Hepatocyte (in vitro differentiated cells): Measurements from ENCODE around the gene AMMECR1. TPM values are rescaled to one million over a fixed set of nuclear protein-coding genes. Genes with fewer than 3 reads are reported as not detected.

Experiments used
- DNase-seq: peaks from one replicate; pipeline ENCODE4 v3.0.0-alpha.2; 2016; ENCODE audit warnings: low spot score
- H2AFZ ChIP-seq: fragments of 200-600 bp; sonication (generic); 2 replicates; pipeline ENCODE4 v1.6.0; 2016; ENCODE audit warnings: antibody characterized with exemption, mild to moderate bottlenecking
- H3K27ac ChIP-seq: fragments of 200-600 bp; sonication (generic); 2 replicates; pipeline ENCODE4 v1.5.1; 2016; ENCODE audit warnings: mild to moderate bottlenecking
- H3K27me3 ChIP-seq: fragments of 200-600 bp; sonication (generic); 2 replicates; pipeline ENCODE4 v1.6.1; 2016
- H3K36me3 ChIP-seq: fragments of 200-600 bp; sonication (generic); replicated peaks from 2 replicates; pipeline ENCODE4 v1.5.1; 2016; ENCODE audit warnings: low read depth; ENCODE audit not compliant: insufficient read depth
- H3K4me1 ChIP-seq: fragments of 200-600 bp; sonication (generic); 2 replicates; pipeline ENCODE4 v1.5.1; 2016; ENCODE audit warnings: mild to moderate bottlenecking, moderate library complexity; ENCODE audit not compliant: insufficient read depth
- H3K4me2 ChIP-seq: fragments of 200-600 bp; sonication (generic); 2 replicates; pipeline ENCODE4 v1.6.0; 2016
- H3K4me3 ChIP-seq: fragments of 200-600 bp; sonication (generic); 2 replicates; pipeline ENCODE4 v1.5.1; 2016; ENCODE audit warnings: mild to moderate bottlenecking
- H3K79me2 ChIP-seq: fragments of 200-600 bp; sonication (generic); 2 replicates; pipeline ENCODE4 v1.6.0; 2017; ENCODE audit warnings: mild to moderate bottlenecking
- H3K9me2 ChIP-seq: fragments of 200-600 bp; sonication (generic); replicated peaks from 2 replicates; pipeline ENCODE4 v1.6.0; 2017; ENCODE audit warnings: mild to moderate bottlenecking; ENCODE audit not compliant: insufficient read depth
- H3K9me3 ChIP-seq: fragments of 200-600 bp; sonication (generic); 2 replicates; pipeline ENCODE4 v1.5.1; 2016; ENCODE audit warnings: low read depth, mild to moderate bottlenecking
- H4K20me1 ChIP-seq: fragments of 200-600 bp; sonication (generic); 2 replicates; pipeline ENCODE4 v1.6.0; 2016; ENCODE audit warnings: mild to moderate bottlenecking; ENCODE audit not compliant: insufficient read depth, poor library complexity, severe bottlenecking
- EZH2 ChIP-seq: fragments of 200-600 bp; sonication (generic); IDR thresholded peaks from 2 replicates; pipeline ENCODE4 v1.6.1; 2016; ENCODE audit warnings: antibody characterized with exemption, mild to moderate bottlenecking, borderline replicate concordance
- EZH2phosphoT487 ChIP-seq: fragments of 200-600 bp; sonication (generic); IDR thresholded peaks from one replicate; pipeline ENCODE4 v1.6.1; 2018; ENCODE audit warnings: antibody characterized with exemption, mild to moderate bottlenecking, low read depth, moderate library complexity; ENCODE audit not compliant: unreplicated experiment, severe bottlenecking
- WGBS: methylation state at CpG from one replicate; pipeline ENCODE4 v1.1.6; 2016; ENCODE audit warnings: low lambda C conversion rate; ENCODE audit errors: missing lambda C conversion rate; 5-methylcytosine and 5-hydroxymethylcytosine counted together
- polyA plus RNA-seq: library from polyadenylated mRNA; unstranded; fragments of >200 nt; fragmentation: Nextera tagmentation; extraction: Ambion mirVana; gene quantifications from 2 replicates; pipeline ENCODE4 v1.2.1, GENCODE V29; 2016
- total RNA-seq: library from RNA; depleted of rRNA; stranded (reverse); fragments of >200 nt; gene quantifications from 2 replicates; pipeline ENCODE4 v1.2.3, GENCODE V29; 2014
- TF ChIP-seq, protein P1 (sequence below): fragments of 200-600 bp; sonication (generic); IDR thresholded peaks from 2 replicates; pipeline ENCODE4 v1.5.1; 2016; ENCODE audit warnings: antibody characterized with exemption, mild to moderate bottlenecking; ENCODE audit not compliant: poor library complexity

The AMMECR1 gene
- total and polyA plus RNA-seq, 2 experiments from 2014 or later, result 24.6 to 33.3 TPM

DNA sequence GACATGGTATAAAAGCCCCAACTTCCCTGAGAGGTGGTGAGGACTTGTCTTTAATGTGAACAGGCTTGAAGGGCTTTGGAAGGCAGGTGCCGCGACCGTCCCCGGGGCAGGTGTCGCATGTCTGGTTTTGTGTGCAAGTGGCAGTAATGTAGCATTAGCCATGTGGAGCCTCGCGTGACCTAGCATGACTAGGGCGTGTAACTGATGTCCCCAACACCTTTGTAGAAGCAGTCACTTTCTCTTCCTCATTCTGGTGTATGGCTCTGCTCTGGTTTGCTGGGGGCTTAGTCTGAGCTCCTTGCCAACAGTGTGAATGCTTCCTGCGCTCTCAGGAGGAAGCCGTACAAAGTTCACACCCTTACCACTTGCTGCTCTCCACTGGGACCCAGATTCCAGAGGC lies 145.7 kb downstream of the AMMECR1 start:
- Histone ChIP-seq H4K20me1 (no peaks in the 10 kb centered on the region), H2AFZ (no peak overlapping the region), H3K4me2 (no peak overlapping the region), H3K27me3 (no peaks in the 10 kb centered on the region), H3K9me3 (no peaks in the 10 kb centered on the region), H3K9me2 (no peaks in the 10 kb centered on the region), H3K27ac (no peak overlapping the region), H3K79me2 (no peaks in the 10 kb centered on the region), H3K36me3 (no peaks in the 10 kb centered on the region), H3K4me3 (no peak overlapping the region), H3K4me1 (no peaks in the 10 kb centered on the region)
- WGBS, result 92% methylated on average over 10 of the region's 10 CpGs
- no peak for DNase-seq
- TF ChIP-seq EZH2phosphoT487 (no peak), EZH2 (no peak)
- TF ChIP-seq, protein P1, sequence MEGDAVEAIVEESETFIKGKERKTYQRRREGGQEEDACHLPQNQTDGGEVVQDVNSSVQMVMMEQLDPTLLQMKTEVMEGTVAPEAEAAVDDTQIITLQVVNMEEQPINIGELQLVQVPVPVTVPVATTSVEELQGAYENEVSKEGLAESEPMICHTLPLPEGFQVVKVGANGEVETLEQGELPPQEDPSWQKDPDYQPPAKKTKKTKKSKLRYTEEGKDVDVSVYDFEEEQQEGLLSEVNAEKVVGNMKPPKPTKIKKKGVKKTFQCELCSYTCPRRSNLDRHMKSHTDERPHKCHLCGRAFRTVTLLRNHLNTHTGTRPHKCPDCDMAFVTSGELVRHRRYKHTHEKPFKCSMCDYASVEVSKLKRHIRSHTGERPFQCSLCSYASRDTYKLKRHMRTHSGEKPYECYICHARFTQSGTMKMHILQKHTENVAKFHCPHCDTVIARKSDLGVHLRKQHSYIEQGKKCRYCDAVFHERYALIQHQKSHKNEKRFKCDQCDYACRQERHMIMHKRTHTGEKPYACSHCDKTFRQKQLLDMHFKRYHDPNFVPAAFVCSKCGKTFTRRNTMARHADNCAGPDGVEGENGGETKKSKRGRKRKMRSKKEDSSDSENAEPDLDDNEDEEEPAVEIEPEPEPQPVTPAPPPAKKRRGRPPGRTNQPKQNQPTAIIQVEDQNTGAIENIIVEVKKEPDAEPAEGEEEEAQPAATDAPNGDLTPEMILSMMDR, result no peak

GRCh38 chrX:110171442-110171841 lies 146.4 kb downstream of the AMMECR1 start:
- TF ChIP-seq EZH2phosphoT487 (no peak), EZH2 (no peak)
- TF ChIP-seq, protein P1, result no peak
- DNase-seq, result no peak
- Histone ChIP-seq H3K4me1 (no peaks in the 10 kb centered on the region), H3K9me3 (no peaks in the 10 kb centered on the region), H3K4me2 (no peak overlapping the region), H3K4me3 (no peak overlapping the region), H4K20me1 (no peaks in the 10 kb centered on the region), H3K27me3 (no peaks in the 10 kb centered on the region), H3K27ac (no peak overlapping the region), H3K79me2 (no peaks in the 10 kb centered on the region), H3K9me2 (no peaks in the 10 kb centered on the region), H3K36me3 (no peaks in the 10 kb centered on the region), H2AFZ (no peak overlapping the region)
- WGBS, result 78% methylated on average over 5 of the region's 5 CpGs

- WGBS, result 65% methylated on average over 3 of the region's 3 CpGs
- Histone ChIP-seq H3K4me1 (no peaks in the 10 kb centered on the region), H3K4me3 (no peak overlapping the region), H3K79me2 (no peaks in the 10 kb centered on the region), H3K27ac (no peak overlapping the region), H3K36me3 (no peaks in the 10 kb centered on the region), H3K27me3 (no peaks in the 10 kb centered on the region), H3K9me2 (no peaks in the 10 kb centered on the region), H4K20me1 (no peaks in the 10 kb centered on the region), H3K4me2 (no peak overlapping the region), H3K9me3 (no peaks in the 10 kb centered on the region), H2AFZ (no peak overlapping the region)
- no peak for DNase-seq
- TF ChIP-seq EZH2, result no peak
- TF ChIP-seq, protein P1, result no peak
- no peak for TF ChIP-seq EZH2phosphoT487
Measured at GRCh38 chrX:110170029-110170428, 147.9 kb downstream of the AMMECR1 start.

- H3K4me2 ChIP-seq, result no peak overlapping the region
- H4K20me1 ChIP-seq, result no peaks in the 10 kb centered on the region
- no peaks in the 10 kb centered on the region for H3K9me2 ChIP-seq
- no peak overlapping the region for H2AFZ ChIP-seq
- WGBS, result 87% methylated on average over 4 of the region's 4 CpGs
- no peak for DNase-seq
- H3K27me3 ChIP-seq, result no peaks in the 10 kb centered on the region
- H3K27ac ChIP-seq, result no peak overlapping the region
- H3K4me1 ChIP-seq, result no peaks in the 10 kb centered on the region
- no peak overlapping the region for H3K4me3 ChIP-seq
- H3K36me3 ChIP-seq, result no peaks in the 10 kb centered on the region
- H3K9me3 ChIP-seq, result no peaks in the 10 kb centered on the region
- no peaks in the 10 kb centered on the region for H3K79me2 ChIP-seq
- TF ChIP-seq EZH2, result no peak
Measured at GRCh38 chrX:110168585-110168984, 149.3 kb downstream of the AMMECR1 start.
